Epithelial cell of esophagus (primary cell): ENCODE measurements around the gene GCNT4.
A peak's percentile ranks its signal among the peaks of the same experiment; 100 is the strongest.

Source experiments
- DNase-seq: peaks from one replicate; pipeline ENCODE4 v3.0.0; 2010; ENCODE audit warnings: low read depth
- H3K4me3 ChIP-seq: 2 replicates; pipeline ENCODE4 v1.5.1; 2011; ENCODE audit warnings: mild to moderate bottlenecking, low read length, control low read depth
- TF ChIP-seq, protein P1 (sequence below): IDR thresholded peaks from 2 replicates; pipeline ENCODE4 v1.5.1; 2011; ENCODE audit warnings: low read depth, mild to moderate bottlenecking, low read length, control low read depth, inconsistent platforms; ENCODE audit not compliant: insufficient read depth; ENCODE audit errors: missing control alignments

Gene GCNT4

DNA sequence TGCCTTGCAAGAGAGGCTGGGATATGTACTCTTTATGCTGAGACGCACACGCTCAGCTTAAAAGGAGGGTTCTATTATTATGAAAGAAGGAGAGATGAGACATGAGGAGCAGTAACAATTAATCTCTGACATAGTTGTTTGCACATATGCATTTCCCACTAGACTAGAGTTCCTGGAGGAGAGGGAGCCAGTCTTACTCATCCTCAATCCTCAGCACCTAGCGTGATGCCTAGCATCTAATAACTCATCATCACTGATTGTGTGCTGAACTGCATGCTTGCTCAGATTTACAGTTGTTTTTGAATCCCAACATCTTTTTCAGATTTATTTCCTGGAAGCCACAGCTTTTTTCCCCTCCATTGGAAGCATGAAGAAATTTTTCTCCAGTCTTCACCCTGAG lies 35.5 kb downstream of the GCNT4 start:
- peak; percentile 27 for DNase-seq
- no peak overlapping the region for H3K4me3 ChIP-seq
- TF ChIP-seq, protein P1, sequence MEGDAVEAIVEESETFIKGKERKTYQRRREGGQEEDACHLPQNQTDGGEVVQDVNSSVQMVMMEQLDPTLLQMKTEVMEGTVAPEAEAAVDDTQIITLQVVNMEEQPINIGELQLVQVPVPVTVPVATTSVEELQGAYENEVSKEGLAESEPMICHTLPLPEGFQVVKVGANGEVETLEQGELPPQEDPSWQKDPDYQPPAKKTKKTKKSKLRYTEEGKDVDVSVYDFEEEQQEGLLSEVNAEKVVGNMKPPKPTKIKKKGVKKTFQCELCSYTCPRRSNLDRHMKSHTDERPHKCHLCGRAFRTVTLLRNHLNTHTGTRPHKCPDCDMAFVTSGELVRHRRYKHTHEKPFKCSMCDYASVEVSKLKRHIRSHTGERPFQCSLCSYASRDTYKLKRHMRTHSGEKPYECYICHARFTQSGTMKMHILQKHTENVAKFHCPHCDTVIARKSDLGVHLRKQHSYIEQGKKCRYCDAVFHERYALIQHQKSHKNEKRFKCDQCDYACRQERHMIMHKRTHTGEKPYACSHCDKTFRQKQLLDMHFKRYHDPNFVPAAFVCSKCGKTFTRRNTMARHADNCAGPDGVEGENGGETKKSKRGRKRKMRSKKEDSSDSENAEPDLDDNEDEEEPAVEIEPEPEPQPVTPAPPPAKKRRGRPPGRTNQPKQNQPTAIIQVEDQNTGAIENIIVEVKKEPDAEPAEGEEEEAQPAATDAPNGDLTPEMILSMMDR: no peak

DNA sequence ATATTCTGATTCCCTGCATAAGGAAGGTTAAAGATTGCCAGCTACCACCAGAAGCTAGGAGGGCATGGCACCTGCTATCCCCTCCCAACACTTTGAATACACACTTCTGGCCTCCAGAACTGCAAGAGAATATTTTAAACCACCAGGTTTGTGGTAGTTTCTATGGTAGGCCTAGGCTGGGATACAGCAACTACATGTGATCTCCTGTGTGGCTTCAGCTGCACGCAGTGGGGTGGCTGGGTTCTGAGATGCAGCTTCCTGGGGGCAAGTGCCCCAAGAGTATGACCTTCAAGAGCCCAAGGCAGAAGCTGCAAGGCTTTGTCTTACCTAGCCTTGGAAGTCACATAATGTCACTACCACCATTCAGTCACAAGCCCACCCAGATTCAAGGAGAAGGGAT lies 39.6 kb downstream of the GCNT4 start:
- TF ChIP-seq, protein P1: no peak
- DNase-seq: no peak
- no peak overlapping the region for H3K4me3 ChIP-seq

DNA sequence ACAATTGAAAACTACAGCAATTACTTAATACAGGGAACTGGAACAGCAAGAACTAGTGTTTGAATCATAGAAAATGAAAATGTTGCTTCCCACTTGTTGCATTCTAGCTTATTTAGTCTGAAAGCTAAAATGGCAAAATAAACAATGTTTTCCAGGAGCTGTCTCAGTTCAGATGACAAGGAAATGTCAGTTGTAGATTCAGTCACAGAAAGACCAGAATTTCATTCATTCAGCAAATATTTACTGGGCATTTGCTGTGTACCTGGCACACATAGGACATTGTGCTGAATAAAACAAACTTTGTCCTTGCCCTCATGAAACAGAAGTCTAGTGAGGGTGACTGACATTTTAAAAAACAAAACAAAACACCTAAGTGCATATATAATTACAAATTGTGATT lies 41.5 kb downstream of the GCNT4 start:
- H3K4me3 ChIP-seq: no peak overlapping the region
- TF ChIP-seq, protein P1: no peak
- DNase-seq: no peak

DNA sequence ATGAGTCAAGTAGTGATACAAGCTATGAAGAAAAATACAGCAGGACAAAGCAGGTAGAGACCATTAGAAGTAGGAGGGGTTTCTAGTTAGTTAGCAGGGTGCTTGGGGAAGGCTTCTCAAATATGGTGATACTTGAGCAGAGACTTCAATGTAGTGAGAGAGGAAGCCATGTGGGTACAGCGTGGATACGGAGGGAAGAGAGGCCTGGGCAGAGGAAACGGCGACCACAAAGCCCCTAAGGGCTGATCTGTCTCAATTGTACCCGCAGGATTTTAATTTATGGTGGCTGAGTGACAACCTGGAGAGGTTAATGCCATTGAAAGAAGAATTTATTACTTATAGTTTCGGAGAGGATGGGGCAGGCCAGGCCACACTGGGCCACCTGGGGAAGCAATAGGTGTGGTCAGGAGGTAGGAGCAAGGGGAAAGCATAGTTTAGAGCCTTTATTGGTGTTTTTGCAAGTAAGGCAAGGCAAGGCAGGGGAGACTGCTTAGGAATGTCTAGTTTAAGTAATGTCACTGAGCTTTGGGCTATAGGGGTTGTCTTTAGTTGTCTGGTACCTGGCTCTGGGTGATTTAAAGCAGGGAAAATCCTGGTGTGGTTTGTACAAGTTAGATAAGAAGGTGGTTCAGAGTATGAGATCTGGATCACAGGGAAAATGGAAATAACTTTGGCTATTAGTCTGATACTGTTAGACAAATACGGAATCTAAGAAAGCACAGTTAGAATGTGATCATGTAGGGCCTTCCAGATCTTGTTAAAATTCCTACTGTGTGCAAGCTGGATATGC lies 42.6 kb downstream of the GCNT4 start:
- TF ChIP-seq, protein P1: no peak
- no peak for DNase-seq
- H3K4me3 ChIP-seq: no peak overlapping the region

DNA sequence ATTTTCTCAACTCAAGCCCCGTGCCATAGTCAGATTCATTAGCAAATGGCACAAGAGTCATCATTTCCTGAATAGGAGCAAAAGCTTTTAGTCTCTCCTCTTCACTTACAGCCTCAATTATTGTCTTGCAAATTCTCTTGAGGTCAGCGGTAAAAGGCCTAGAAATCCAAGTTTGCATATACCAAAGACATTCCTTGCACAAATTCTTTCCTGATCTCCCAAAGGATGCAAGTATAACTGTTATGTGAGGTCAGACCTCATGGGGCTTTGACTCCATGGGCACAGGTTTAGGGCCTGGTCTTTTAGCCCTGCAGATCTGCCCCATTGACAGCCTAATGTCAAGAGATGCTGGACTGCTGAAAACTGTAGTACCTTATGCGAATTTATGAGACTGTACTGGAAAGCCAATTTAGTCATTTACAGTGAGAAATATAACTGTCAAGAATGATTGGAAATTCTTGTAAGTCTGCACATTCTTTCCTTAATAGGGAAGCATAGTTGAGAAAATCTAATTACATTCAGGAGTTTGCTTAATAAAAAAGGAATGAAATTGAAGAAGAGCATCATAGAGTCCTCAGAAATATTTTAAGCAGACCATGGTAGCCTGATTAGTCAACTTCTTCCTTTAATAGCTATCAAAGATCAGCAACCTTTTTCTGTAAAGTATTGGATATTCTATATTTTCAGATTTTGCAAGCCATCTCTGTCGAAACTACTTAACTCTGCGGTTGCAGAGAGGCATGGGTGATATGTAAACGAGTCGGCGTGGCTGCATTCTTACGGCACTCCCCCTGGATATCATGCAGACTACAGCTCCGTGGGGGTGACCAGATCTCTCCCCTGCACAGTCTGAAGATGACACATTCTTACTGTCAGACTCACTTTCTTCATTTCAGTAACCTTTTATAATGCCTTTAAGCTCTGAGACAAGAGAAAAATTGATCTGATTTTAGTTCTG lies 45.2 kb downstream of the GCNT4 start:
- no peak for DNase-seq
- TF ChIP-seq, protein P1: no peak
- H3K4me3 ChIP-seq: no peak overlapping the region

DNA sequence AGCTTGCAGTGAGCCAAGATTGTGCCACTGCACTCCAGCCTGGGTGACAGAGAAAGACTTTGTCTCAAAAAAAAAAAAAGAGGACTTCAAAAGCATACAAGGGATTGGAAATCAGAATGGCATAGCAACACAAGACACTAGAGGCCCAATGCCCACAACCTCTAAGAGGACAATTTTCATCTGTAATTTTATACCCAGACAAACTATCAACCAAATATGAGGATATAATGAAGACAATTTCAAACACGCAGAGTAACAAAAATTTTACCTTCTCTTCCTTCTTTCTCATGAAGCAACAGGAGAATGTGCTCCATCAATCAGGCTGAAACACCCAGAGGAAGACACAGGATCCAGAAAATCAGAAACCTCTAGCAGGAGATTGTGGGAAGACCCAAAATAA lies 46.8 kb downstream of the GCNT4 start:
- TF ChIP-seq, protein P1: no peak
- no peak overlapping the region for H3K4me3 ChIP-seq
- DNase-seq: no peak
